OCI-LY7 (cell line): ENCODE measurements around the gene SLC25A21.

Experiments used
- CTCF ChIP-seq: fragments of 200-600 bp; sonication (generic); conservative IDR thresholded peaks from 2 replicates; pipeline ENCODE4 v1.5.1; 2014; ENCODE audit warnings: mild to moderate bottlenecking, antibody characterized with exemption, low read length, moderate library complexity, mixed read lengths
- EZH2phosphoT487 ChIP-seq: fragments of 200-600 bp; sonication (generic); IDR thresholded peaks from 2 replicates; pipeline ENCODE4 v1.6.1; 2018; ENCODE audit warnings: low read depth, borderline replicate concordance, mild to moderate bottlenecking, mixed run types, antibody characterized with exemption, low read length, moderate library complexity, mixed read lengths

GRCh38 chr14:37019488-37019887, 152.9 kb downstream of the SLC25A21 start:
- TF ChIP-seq CTCF, result no peak
- no peak for TF ChIP-seq EZH2phosphoT487
